Mesenteric fat pad (tissue), 1 donor: ENCODE measurements around the gene LAPTM5. TPM values are rescaled to one million over a fixed set of nuclear protein-coding genes. Genes with fewer than 3 reads are reported as not detected.

Experiments used
- DNase-seq: peaks from one replicate; pipeline ENCODE4 v3.0.0-alpha.2; 2020; ENCODE audit warnings: low spot score
- total RNA-seq: library from RNA; stranded (reverse); fragmentation: NEBNext Ultra II Directional; extraction: Animal tissue kit (Norgen Biotek cat#: 25700); gene quantifications from one replicate; pipeline ENCODE4 v1.2.1, GENCODE V29; 2021
- donor health status: DM: yes; HTN: yes; CAD: no.

Gene LAPTM5
- total RNA-seq, 1 donor from 2014 or later, result 251 TPM

- no peak for DNase-seq
Observed at GRCh38 chr1:30699762-30700161, 57.8 kb downstream of the LAPTM5 start.

DNA sequence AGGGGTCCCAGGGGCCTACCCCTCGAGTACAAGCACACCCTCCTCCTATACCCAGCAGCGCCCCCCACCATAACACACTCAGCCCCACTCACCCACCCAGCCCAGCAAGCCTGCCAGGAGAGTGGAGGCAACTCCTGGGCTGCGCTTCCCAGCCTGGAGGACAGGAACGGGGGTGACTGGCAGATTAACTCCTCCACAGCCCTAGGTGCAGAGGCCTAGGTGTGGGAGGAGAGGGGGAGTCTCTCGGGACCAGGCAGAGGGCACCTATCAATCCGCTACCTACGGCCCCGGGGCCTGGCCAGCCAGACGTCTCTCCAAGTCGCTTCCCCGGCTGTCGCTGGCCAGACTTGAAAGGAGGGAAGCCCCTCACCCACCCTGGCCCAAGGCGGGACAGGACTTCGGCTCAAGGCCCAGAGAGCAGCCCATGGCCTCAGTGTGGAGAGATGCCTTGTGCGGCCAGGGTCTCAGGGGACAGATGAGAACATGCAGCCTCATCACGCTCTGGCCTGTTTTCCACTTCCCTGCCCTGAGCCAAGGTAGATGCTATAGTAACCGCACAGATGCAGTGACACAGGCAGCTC, 59.1 kb downstream of the LAPTM5 start:
- DNase-seq, result peak; percentile 89

- DNase-seq, result peak; percentile 77
Observed at GRCh38 chr1:30697571-30698376, 59.8 kb downstream of the LAPTM5 start.

DNA sequence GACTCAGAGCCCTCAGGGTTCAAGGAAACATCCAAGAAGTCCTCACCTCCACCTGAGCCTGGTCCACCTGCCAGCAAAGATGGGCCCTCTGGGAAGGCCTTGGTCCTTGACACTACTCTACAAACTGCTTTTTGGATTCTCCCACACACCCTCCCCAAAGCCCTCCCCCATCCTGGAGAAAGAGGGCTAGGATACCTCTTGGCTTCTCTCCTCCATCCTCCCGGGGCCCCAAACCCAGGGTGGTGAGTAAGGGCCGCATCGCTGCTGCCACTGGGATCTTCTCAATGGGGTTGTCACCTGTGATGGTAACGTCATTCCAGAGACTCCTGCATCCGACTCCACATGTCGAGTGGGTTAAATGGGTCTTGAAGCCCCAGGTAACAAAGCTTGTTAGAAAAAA, 60.7 kb downstream of the LAPTM5 start:
- peak; percentile 60 for DNase-seq

- peak; percentile 83 for DNase-seq
Observed at GRCh38 chr1:30695439-30695841, 62.1 kb downstream of the LAPTM5 start.

- DNase-seq, result peak; percentile 65
Observed at GRCh38 chr1:30694280-30695175, 63.0 kb downstream of the LAPTM5 start.

- DNase-seq, result peak; percentile 3
Observed at GRCh38 chr1:30693822-30694221, 63.8 kb downstream of the LAPTM5 start.

DNA sequence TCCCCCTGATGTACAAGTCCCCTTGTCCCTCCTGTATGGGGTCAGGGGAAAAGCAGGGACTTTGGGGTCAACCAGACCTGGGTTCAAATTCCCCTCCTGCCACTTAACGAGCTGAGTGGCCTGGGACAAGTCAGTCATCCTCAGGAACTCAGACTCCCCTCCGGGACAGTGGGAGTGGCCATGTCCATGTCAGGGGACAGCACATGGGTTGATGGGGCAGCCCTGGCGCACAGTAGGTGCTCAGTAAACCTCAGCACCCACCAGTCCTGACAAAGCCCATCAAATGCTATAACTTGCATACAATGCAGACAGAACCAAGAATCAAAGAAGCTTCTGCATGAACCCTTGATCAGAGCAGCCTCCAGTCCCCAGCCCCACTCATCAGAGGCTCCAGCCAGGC, 64.2 kb downstream of the LAPTM5 start:
- no peak for DNase-seq

DNA sequence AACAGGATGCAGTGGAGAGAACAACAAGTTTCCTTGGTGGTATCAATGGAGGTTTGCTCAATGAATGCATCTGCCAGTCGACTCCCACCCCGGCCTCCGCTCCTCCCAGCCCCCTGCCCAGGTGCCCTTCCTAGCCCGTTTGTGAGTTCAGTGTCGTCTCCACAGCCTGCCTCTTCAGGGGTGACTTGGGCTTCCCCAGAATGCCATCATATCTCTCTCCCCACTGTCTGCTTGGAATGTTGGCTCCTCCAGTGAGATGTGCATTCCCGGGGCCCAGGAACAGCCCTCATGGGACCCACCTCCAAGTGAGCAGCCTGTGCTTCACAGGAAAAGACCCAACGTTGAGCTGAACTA, 64.6 kb downstream of the LAPTM5 start:
- no peak for DNase-seq

DNA sequence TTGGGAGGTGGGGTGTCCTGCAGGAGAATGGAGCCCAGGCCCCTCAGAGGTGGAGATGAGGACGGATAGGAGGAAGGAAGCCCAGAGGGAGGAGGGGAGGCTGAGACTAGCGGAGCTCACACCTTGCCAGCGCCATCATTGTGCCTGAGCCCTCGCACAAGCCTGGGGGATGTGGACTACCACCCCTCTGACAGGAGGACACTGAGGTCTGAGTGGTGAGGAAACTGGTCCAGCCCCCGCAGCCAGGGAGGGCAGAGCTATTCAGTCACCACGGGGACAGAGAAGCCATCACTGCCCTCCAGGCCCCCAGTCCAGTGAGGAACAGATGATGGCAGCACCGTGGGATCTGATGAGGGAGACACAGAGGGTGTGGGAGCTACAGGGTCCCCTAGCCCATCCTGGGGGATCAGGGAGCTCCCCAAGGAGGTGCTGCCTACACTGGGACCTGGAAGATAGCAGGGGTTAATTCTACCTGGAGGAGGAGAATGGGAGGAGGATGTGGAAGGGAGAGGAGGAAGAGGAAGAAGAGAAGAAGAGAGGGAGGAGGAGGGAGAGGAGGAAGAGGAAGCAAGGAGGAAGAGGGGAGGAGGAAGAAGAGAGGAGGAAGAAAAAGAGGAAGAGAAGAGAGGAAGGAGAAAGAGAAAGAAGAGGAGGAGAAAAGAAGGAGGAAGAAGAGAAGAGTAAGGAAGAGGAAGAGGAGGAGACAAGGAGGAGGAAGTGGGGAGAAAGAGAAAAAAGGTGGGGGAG, 65.2 kb downstream of the LAPTM5 start:
- no peak for DNase-seq

- peak; percentile 49 for DNase-seq
Observed at GRCh38 chr1:30691480-30691879, 66.1 kb downstream of the LAPTM5 start.

DNA sequence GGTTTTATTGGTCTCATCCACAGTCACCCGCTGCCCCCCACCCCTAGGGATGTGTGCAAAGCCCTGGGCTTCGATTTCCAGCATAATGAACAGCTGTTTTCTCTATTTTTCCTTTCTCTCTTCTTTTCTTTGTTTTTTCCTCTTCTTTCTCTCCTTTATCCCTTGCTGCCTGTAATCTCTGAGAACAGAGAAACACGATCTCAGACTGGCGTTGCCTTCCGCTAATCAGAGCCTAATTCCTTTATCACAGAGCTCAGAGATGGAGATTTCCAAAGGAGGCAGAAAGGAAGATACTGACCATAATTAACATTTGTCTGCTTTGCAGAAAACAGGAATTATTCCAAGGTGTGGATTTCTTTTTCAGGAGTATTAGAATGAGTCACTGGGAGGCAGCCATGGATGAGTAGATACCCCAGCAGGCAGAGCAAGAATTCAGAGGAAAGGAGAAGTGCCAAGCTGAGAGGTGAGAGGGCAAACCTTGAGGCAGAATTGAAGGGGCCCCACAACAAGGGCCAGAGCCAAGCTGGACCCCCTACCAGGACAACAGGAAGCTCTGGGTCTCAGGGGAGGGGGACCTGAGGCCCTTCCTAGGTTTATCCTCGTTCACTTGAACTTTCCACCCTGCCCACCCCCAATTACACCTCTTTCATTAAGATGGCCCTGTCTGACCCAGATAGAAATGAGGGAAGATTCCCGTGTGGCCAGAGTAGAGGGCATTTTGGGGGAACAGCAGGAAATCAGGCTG, 67.5 kb downstream of the LAPTM5 start:
- peak; percentile 22 for DNase-seq

GRCh38 chr1:30688920-30689794, 68.4 kb downstream of the LAPTM5 start:
- peak; percentile 84 for DNase-seq

DNA sequence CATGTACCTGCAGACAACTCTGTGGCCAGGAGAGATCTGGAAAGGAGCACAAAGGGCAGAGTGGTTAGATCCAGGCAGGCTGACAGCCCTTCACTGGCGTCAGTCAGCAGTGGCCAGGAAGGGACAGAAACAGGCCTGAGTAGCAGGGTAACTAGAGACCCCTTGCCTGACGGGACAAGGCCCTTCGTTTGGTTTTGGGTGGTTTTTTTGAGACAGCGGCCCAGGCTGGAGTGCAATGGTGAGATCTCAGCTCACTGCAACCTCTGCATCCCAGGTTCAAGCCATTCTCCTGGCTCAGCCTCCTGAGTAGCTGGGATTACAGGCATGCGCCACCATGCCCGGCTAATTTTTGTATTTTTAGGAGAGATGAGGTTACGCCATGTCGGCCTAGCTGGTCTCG, 69.1 kb downstream of the LAPTM5 start:
- DNase-seq, result peak; percentile 62

GRCh38 chr1:30687886-30688285, 69.7 kb downstream of the LAPTM5 start:
- DNase-seq, result peak; percentile 53

GRCh38 chr1:30686236-30686935, 71.2 kb downstream of the LAPTM5 start:
- DNase-seq, result peak; percentile 62

GRCh38 chr1:30685796-30686165, 71.8 kb downstream of the LAPTM5 start:
- DNase-seq, result peak; percentile 84

DNA sequence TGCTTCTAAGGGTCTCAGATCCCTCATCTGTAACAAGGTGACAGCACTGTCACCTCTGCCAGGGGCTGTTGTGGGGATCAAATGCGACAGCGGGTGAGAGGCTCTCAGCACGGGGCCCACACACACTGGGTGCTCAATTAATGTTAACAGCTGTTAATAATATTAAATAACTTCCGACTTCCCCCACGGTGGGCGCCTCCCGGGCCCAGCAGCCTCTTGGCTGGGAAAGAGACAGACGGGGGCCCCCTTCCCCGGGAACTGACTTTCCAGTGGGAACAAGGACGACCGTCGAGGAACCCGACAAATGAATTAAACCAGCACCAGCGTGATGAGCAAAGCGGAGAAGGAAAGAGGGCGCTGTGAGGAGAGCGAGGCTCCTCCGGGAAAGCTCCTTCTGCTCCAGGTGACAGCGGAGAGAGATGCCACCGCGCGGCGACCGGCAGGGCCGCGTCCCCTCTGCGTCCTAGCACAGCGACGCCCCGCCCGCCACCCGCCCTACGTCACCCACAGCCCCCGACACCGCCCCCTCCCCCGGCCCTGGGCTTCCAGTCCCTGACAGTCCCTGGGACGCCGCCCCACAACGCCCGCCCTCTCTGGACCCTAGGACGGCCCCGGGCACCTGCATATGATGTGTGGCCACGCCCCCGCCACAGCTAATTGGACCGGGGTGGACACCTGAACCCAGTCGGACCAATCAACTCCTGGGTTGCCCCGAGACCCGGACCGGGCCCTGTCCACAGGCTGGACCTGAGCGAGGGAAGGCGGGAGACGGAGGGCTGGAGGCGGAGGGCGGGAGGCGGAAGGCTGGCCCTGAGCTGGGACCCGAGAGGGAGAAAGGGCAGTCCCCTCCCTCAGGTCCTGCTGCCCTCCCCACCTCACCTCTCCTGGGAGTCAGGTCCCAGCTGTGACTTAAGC, 72.4 kb downstream of the LAPTM5 start:
- DNase-seq, result peak; percentile 90
